Measurements from ENCODE around the gene MGA. TPM values are rescaled to one million over a fixed set of nuclear protein-coding genes. Genes with fewer than 3 reads are reported as not detected.

Gene MGA
- total RNA-seq, result 13.7 and 18.6 TPM in 2 replicates

DNA sequence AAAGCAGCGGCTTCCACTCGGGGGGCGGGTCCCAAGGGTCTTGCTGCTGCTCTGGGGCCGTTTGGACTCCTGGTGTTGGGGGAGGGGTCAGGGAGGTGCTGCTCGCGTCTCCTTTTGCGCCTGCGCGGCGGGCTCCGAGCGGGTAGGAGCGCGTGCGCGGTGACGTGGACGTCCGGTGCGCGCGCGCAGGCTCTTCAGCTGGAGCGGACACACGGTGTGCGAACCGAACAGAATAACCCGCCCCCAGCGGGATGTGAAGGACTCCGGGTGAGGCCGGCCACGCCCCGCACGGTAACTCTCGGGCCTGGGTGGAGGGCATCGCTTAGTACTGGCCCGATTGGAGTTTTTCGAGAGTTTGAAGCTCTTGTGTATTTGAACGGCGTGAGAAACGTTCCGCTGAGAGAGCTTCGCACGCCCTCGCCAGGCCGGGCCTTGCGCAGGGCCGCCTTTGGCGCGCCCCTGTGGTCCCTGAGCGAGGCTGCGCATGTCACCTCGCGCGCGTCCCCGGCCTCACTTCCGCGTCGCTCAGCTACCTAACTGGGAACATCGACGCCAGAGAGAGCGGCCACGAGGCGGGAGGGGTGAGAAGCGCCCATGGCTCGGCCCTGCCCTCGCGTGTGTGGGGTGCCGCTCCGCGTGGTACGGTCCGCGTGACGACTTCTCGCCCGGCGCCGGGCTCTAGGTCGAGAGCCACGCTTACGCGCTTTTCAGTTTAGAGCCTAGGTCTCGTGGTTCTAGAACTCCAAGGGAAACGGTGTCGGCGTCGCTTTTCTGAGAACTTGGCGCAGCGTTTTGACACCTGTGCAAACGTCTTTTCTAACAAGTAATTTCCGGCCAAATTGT, at the start of gene MGA:
TSS of gene MGA (plus strand) at position 171 of the 843 bp plus-strand sequence.

DNA sequence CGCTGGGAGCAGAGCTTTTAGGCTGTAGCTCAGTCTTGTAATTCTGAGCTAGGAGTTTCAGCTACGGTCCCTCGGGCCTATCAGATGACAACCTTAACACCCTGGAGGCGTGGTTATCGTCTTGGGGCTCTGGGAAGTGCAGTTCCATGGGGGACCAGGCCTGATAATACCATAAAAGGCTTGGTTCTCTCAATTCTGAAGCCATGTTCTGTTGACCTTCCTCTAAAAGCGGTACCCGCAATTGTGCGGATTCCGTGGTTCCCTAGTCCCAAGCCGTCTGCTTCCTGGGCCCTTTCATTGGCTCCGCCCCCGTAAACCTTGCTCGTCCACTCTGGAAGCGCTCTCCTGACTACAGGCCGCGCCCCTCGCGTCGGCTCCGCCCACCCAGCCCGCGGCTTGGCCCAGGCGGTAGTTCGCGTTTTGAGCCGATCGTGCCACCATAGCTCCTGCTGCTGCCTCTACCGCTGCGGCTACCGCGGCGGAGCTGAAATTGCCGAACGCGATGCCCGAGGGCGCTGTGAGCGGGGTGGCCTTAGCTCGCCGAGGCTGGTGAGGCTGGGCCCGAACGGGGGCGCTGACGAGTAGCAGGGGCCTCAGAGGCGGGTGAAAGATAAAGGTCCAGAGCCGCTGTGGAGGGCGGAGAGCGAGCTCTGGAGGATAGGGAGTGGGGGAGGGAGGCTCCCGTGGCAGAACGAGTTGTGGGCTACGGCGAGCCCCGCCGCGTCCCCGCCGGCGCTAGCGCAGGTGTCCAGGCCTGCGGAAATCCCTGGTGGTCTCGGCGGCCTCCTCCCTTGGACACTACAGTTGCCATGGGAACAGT, 114.1 kb downstream of the MGA start, which contains the start of gene MAPKBP1:
TSS of gene MAPKBP1 (plus strand) at position 423 of the 820 bp plus-strand sequence. CDS start 792 bp downstream, outside the sequence.

Other genes with a start within 250 kb of the MGA start
- 20.3 and 26.5 TPM in 2 replicates for gene RTF1, start 243.3 kb upstream of the MGA start, total RNA-seq
- gene ITPKA, start 166.5 kb upstream of the MGA start, total RNA-seq, result 0.78 and 1.1 TPM in 2 replicates
- gene LTK, start 146.6 kb upstream of the MGA start, total RNA-seq, result not detected in 2 replicates
- 10.8 and 19.0 TPM in 2 replicates for gene RPAP1, start 116.1 kb upstream of the MGA start, total RNA-seq
- gene TYRO3, start 101.2 kb upstream of the MGA start, total RNA-seq, result 9.1 and 11.5 TPM in 2 replicates
- 4.9 and 5.0 TPM in 2 replicates for gene MAPKBP1, start 114.1 kb downstream of the MGA start, total RNA-seq
- gene JMJD7, start 167.7 kb downstream of the MGA start, total RNA-seq, result 3.0 and 3.6 TPM in 2 replicates
- 0.94 and 2.3 TPM in 2 replicates for gene PLA2G4B, start 178.4 kb downstream of the MGA start, total RNA-seq
- under 0.01 and 0.10 TPM in 2 replicates for gene SPTBN5, start 233.6 kb downstream of the MGA start, total RNA-seq